HUES6 (cell line): ENCODE data around the gene TCTN1.
"Not testable (repeated sequence)": the region's sequence is repeated elsewhere in the genome, so short reads cannot be mapped to it uniquely, and the experiment has no call there.

Experiments
- H3K27ac ChIP-seq: 2 replicates; pipeline ENCODE4 v1.7.0; 2013; ENCODE audit warnings: low read depth, mild to moderate bottlenecking, low read length, inconsistent platforms
- H3K27me3 ChIP-seq: 2 replicates; pipeline ENCODE4 v1.6.1; 2013; ENCODE audit warnings: low read length; ENCODE audit not compliant: control insufficient read depth, insufficient read depth
- H3K36me3 ChIP-seq: 2 replicates; pipeline ENCODE4 v1.6.1; 2013; ENCODE audit warnings: low read length; ENCODE audit not compliant: control insufficient read depth, insufficient read depth
- H3K4me1 ChIP-seq: 2 replicates; pipeline ENCODE4 v1.6.1; 2013; ENCODE audit warnings: low read length; ENCODE audit not compliant: control insufficient read depth, insufficient read depth
- H3K4me3 ChIP-seq: 2 replicates; pipeline ENCODE4 v1.5.1; 2013; ENCODE audit warnings: low read depth, low read length
- H3K9ac ChIP-seq: one replicate; pipeline ENCODE4 v1.6.1; 2013; ENCODE audit warnings: mild to moderate bottlenecking, low read length
- H3K9me3 ChIP-seq: 2 replicates; pipeline ENCODE4 v1.6.1; 2013; ENCODE audit warnings: low read depth, low read length; ENCODE audit not compliant: control insufficient read depth, insufficient read depth

TCTN1 gene

GRCh38 chr12:110576504-110576903 is 37.4 kb upstream of the TCTN1 start:
- H3K27ac ChIP-seq: no peak overlapping the region
- H3K27me3 ChIP-seq: no peaks in the 10 kb centered on the region
- H3K4me1 ChIP-seq: peaks cover 18% of the 10 kb centered on the region

GRCh38 chr12:110577864-110578693 is 35.9 kb upstream of the TCTN1 start:
- H3K4me3 ChIP-seq: no peak overlapping the region
- H3K36me3 ChIP-seq: peaks cover 2% of the 10 kb centered on the region; the same call in 1 of the 2 replicates

More at GRCh38 chr12:110576504-110576903, 37.4 kb upstream of the TCTN1 start:
- Histone ChIP-seq H3K36me3 (peaks cover 2% of the 10 kb centered on the region; the same call in 1 of the 2 replicates), H3K4me3 (no peak overlapping the region), H3K9ac (no peak overlapping the region), H3K9me3 (peaks cover 14% of the 10 kb centered on the region)

GRCh38 chr12:110578694-110579534 is 35.0 kb upstream of the TCTN1 start:
- H3K27ac ChIP-seq: no peak overlapping the region
- no peaks in the 10 kb centered on the region for H3K9me3 ChIP-seq
- H3K36me3 ChIP-seq: no peaks in the 10 kb centered on the region
- no peaks in the 10 kb centered on the region for H3K27me3 ChIP-seq
- no peak overlapping the region for H3K4me3 ChIP-seq
- H3K9ac ChIP-seq: no peak overlapping the region
- peaks cover 23% of the 10 kb centered on the region for H3K4me1 ChIP-seq

More at GRCh38 chr12:110577864-110578693, 35.9 kb upstream of the TCTN1 start:
- H3K4me1 ChIP-seq: peaks cover 18% of the 10 kb centered on the region
- H3K27ac ChIP-seq: no peak overlapping the region
- no peak overlapping the region for H3K9ac ChIP-seq
- H3K27me3 ChIP-seq: no peaks in the 10 kb centered on the region
- H3K9me3 ChIP-seq: peaks cover 4% of the 10 kb centered on the region

GRCh38 chr12:110579535-110580253 is 34.2 kb upstream of the TCTN1 start:
- peaks cover 25% of the 10 kb centered on the region for H3K4me1 ChIP-seq
- H3K27me3 ChIP-seq: no peaks in the 10 kb centered on the region
- no peaks in the 10 kb centered on the region for H3K36me3 ChIP-seq
- H3K9ac ChIP-seq: no peak overlapping the region
- no peaks in the 10 kb centered on the region for H3K9me3 ChIP-seq
- H3K27ac ChIP-seq: no peak overlapping the region
- H3K4me3 ChIP-seq: no peak overlapping the region

GRCh38 chr12:110581931-110582275 is 32.0 kb upstream of the TCTN1 start:
- Histone ChIP-seq H3K27ac (no peak overlapping the region), H3K4me3 (peak overlapping the region; percentile 88), H3K9ac (peak overlapping the region; percentile 86), H3K27me3 (no peaks in the 10 kb centered on the region), H3K36me3 (no peaks in the 10 kb centered on the region), H3K4me1 (peaks cover 31% of the 10 kb centered on the region), H3K9me3 (no peaks in the 10 kb centered on the region)

GRCh38 chr12:110582276-110583136 is 31.4 kb upstream of the TCTN1 start:
- H3K36me3 ChIP-seq: no peaks in the 10 kb centered on the region
- peak overlapping the region; percentile 86 for H3K9ac ChIP-seq
- H3K27ac ChIP-seq: peak overlapping the region; percentile 1; the same call in 1 of the 2 replicates
- H3K4me3 ChIP-seq: peak overlapping the region; percentile 88
- peaks cover 31% of the 10 kb centered on the region for H3K4me1 ChIP-seq
- H3K27me3 ChIP-seq: no peaks in the 10 kb centered on the region
- no peaks in the 10 kb centered on the region for H3K9me3 ChIP-seq

- Histone ChIP-seq H3K4me3 (peak within 1 kb of the TSS; percentile 88), H3K9me3 (no peaks in the 10 kb centered on the region), H3K4me1 (peaks cover 27% of the 10 kb centered on the region), H3K27me3 (no peaks in the 10 kb centered on the region), H3K9ac (peak within 1 kb of the TSS; percentile 86), H3K27ac (peak within 1 kb of the TSS; percentile 1; the same call in 1 of the 2 replicates), H3K36me3 (no peaks in the 10 kb centered on the region)
Measured at GRCh38 chr12:110583137-110584059, 30.5 kb upstream of the TCTN1 start, which contains the start of gene PPTC7. PPTC7 (minus strand) TSS chr12:110583318; CDS start chr12:110583031, 287 bp downstream.

GRCh38 chr12:110585231-110585799 is 28.6 kb upstream of the TCTN1 start:
- no peaks in the 10 kb centered on the region for H3K36me3 ChIP-seq
- H3K4me1 ChIP-seq: peaks cover 17% of the 10 kb centered on the region
- no peak overlapping the region for H3K4me3 ChIP-seq
- no peaks in the 10 kb centered on the region for H3K27me3 ChIP-seq
- no peak overlapping the region for H3K9ac ChIP-seq
- no peaks in the 10 kb centered on the region for H3K9me3 ChIP-seq
- no peak overlapping the region for H3K27ac ChIP-seq

- H3K27ac ChIP-seq, H3K4me3 ChIP-seq, H3K27me3 ChIP-seq, H3K36me3 ChIP-seq, H3K9ac ChIP-seq, H3K9me3 ChIP-seq: not testable (repeated sequence)
- peaks cover 15% of the 10 kb centered on the region for H3K4me1 ChIP-seq
Measured at GRCh38 chr12:110587102-110587501, 26.8 kb upstream of the TCTN1 start.
